Ramos (cell line): ENCODE measurements around the gene TAF11L7.
"Not testable (repeated sequence)": the region's sequence is repeated elsewhere in the genome, so short reads cannot be mapped to it uniquely, and the experiment has no call there.

Source experiments
- in situ Hi-C: fragments of 300-500 bp; cut with MboI; formaldehyde crosslinking; loops from one replicate; pipeline ENCODE4 v1.14.3; 2022; ENCODE audit warnings: low sequenced_read_pairs; ENCODE audit not compliant: unreplicated experiment

TAF11L7 gene

GRCh38 chr5:17585658-17586057 is at the start of gene TAF11L7:
Gene TAF11L7, minus strand, starts transcription at chr5:17585758.
- in situ Hi-C loops: not testable (repeated sequence)

DNA sequence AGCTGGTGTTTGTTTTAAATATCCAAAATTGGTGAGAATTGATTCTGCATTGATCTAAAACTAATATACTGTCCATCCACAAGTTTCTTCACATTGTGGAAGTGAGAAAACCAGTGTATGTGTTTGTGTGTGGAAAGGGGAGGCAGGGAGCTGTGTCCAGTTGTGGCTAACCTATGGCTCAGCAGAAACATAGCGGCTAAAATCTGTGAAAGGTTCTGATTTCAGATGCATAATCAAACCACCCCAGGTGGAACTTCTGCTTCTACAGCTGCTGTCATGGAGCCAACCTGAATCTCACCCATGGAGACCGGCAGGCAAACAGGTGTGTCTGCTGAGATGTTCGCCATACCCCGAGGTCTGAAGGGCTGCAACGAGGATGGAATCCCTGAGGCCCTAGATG is 48.6 kb upstream of the TAF11L7 start, which contains the start of gene TAF11L14:
TSS of gene TAF11L14 (plus strand) at position 301 of the 400 bp plus-strand sequence.
- in situ Hi-C loops: no loop called here

GRCh38 chr5:17631788-17632187 is 46.2 kb upstream of the TAF11L7 start, which contains the start of gene TAF11L13:
Gene TAF11L13, plus strand, starts transcription at chr5:17632088.
- in situ Hi-C loops: not testable (repeated sequence)

- in situ Hi-C loops: no loop called here
Observed at GRCh38 chr5:17625686-17626085, 40.1 kb upstream of the TAF11L7 start.

DNA sequence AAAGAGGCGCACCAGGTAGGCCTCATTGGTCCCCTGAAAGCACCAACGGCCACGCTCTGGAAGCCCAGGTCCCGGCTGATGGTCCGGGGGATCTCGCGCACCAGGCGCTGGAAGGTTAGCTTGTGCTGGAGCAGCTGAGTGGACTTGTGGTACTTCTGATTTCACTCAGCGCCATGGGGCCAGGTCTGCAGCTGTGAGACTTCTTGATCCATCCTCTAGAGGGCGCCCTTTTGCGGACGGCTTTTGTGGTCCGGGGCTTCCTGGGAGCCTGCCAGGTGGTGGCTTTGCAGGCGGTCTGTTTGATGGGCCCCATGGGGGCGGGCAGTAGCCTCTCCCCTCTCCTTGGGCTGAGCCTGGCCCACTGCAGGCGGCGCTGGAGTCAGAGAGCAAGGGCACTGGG is 35.1 kb upstream of the TAF11L7 start:
- in situ Hi-C loops: no loop called here

DNA sequence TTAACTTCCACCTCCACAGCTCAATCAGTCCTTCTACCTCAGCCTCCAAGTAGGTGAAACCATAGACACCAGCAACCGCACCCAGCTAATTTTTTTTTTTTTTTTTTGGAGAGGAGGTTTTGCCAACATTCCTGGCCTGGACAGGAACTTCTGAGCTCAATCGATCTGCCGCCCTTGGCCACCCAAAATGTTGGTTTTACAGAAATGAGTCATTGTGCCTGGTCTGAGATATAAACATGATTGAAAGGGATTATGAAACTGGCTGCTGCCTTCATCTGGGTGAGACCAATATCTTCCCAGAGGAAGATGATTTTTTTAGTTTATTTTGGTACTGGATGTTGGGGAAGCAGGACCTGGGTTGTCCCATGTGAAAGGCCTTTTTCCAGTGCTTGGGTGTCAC is 33.8 kb upstream of the TAF11L7 start:
- in situ Hi-C loops: no loop called here

DNA sequence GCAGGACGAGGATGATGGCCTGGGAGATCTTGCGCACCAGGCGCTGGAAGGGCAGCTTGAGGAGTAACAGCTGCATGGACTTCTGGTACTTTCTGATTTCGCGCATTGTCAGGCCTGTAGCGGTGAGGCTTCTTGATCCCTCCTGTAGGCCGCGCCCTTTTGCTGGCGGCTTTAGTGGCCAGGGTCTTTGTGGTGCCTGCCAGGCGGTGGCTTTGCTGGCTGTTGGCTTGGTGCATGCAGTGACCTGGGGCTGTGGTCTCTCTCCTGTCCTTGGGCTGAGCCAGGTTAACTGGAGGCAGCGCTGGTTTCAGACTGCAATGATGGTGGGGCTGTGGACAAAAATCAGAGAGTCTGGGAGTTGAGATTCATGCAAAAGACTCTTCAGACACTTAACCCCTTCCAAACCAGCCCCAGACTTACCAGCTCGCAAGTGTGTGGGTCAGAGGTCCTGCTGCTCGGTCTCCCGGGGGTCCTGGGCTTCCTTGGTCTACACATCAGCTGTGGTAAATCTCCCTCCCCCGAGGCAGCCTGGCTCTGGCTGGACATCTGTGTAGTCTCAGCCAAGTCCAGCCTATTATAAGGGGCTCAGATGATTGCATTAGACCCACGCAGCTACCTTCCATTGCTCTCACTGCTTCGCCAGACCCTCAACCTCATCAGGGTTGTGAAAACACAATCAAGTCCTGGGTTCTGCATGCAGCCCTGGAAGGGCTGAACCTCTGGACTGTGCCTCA is 29.5 kb upstream of the TAF11L7 start:
- in situ Hi-C loops: no loop called here

GRCh38 chr5:17610092-17610491 is 24.5 kb upstream of the TAF11L7 start, which contains the start of gene TAF11L12:
Gene TAF11L12, plus strand, starts transcription at chr5:17610392.
- in situ Hi-C loops: not testable (repeated sequence)

GRCh38 chr5:17607461-17607860 is 21.9 kb upstream of the TAF11L7 start:
- in situ Hi-C loops: not testable (repeated sequence)

GRCh38 chr5:17604951-17605350 is 19.4 kb upstream of the TAF11L7 start:
- in situ Hi-C loops: no loop called here

DNA sequence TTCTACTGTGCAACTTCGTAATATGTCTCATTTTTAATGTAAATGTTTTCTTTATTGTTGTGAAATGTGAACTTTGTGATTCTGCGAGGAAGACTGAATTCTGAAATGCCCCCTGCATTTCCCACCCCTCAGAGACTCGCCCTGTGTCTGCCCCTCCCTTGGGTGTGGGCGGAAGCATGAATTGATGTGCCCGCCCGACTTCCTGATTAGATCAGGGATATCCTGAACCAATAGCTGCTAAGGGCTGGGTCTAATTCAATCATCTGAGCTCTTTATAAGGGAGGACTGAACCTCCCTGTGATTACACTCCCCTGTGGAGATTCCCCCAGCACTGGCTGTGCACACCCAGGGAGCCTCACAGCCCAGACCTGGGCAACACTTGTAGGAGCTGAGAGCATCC is 18.3 kb upstream of the TAF11L7 start, which contains the start of gene TAF11L11:
TSS of gene TAF11L11 (plus strand) at position 304 of the 400 bp plus-strand sequence.
- in situ Hi-C loops: not testable (repeated sequence)

GRCh38 chr5:17597728-17598127 is 12.2 kb upstream of the TAF11L7 start, which contains the start of gene TAF11L10:
Gene TAF11L10, minus strand, starts transcription at chr5:17597828.
- in situ Hi-C loops: not testable (repeated sequence)

DNA sequence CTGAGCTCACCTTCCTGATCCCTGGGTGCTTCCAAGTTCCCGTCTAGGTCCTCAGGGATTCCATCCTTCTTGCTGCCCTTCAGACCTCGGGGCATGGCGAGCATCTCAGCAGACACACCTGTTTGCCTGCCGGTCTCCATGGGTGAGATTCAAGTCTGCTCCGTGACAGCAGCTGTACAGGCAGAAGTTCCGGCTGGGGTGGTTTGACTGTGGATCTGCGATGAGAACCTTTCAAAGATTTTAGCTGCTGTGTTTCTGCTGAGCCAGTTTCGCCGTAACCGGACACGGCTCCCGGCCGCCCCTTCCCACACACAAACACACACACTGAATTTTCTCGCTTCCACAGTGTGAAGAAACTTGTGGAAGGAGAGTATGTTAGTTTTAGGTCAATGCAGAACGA is 8.7 kb upstream of the TAF11L7 start, which contains the start of gene TAF11L9:
TSS of gene TAF11L9 (minus strand) at position 140 of the 400 bp plus-strand sequence.
- in situ Hi-C loops: not testable (repeated sequence)

GRCh38 chr5:17590860-17591259 is 5.3 kb upstream of the TAF11L7 start, which contains the start of gene TAF11L8:
Gene TAF11L8, minus strand, starts transcription at chr5:17590960.
- in situ Hi-C loops: not testable (repeated sequence)
